H9 (cell line): ENCODE measurements around the gene ARMH3. TPM values are rescaled to one million over a fixed set of nuclear protein-coding genes. Genes with fewer than 3 reads are reported as not detected.

ENCODE experiments used
- DNase-seq: peaks from one replicate; pipeline ENCODE4 v3.0.0-alpha.2; 2017
- H2AFZ ChIP-seq: one replicate; pipeline ENCODE4 v1.6.1; 2013; ENCODE audit warnings: mild to moderate bottlenecking, low read length, control low read depth, moderate library complexity
- H2AK5ac ChIP-seq: 2 replicates; pipeline ENCODE4 v1.6.1; 2013; ENCODE audit warnings: low read length, control low read depth, mixed read lengths; ENCODE audit not compliant: insufficient read length
- H2BK120ac ChIP-seq: one replicate; pipeline ENCODE4 v1.6.1; 2013; ENCODE audit warnings: low read depth, mild to moderate bottlenecking, low read length, control low read depth, inconsistent platforms; ENCODE audit not compliant: poor library complexity, severe bottlenecking
- H2BK12ac ChIP-seq: 2 replicates; pipeline ENCODE4 v1.6.1; 2013; ENCODE audit warnings: low read length, control low read depth, mixed read lengths, low read depth; ENCODE audit not compliant: insufficient read length
- H2BK15ac ChIP-seq: 2 replicates; pipeline ENCODE4 v1.6.1; 2013; ENCODE audit warnings: low read depth, low read length, control low read depth
- H2BK20ac ChIP-seq: one replicate; pipeline ENCODE4 v1.6.1; 2013; ENCODE audit warnings: low read depth, mild to moderate bottlenecking, low read length, control low read depth, inconsistent platforms; ENCODE audit not compliant: poor library complexity, severe bottlenecking
- H2BK5ac ChIP-seq: 2 replicates; pipeline ENCODE4 v1.6.1; 2013; ENCODE audit warnings: low read length, control low read depth, mixed read lengths; ENCODE audit not compliant: insufficient read length
- H3K14ac ChIP-seq: 2 replicates; pipeline ENCODE4 v1.6.1; 2013; ENCODE audit warnings: low read length, control low read depth; ENCODE audit not compliant: insufficient read depth
- H3K18ac ChIP-seq: 2 replicates; pipeline ENCODE4 v1.6.1; 2013; ENCODE audit warnings: low read depth, mild to moderate bottlenecking, mixed read lengths, low read length, control low read depth; ENCODE audit not compliant: insufficient read length
- H3K23ac ChIP-seq: 2 replicates; pipeline ENCODE4 v1.6.1; 2013; ENCODE audit warnings: low read length, control low read depth, mixed read lengths, low read depth; ENCODE audit not compliant: insufficient read length
- H3K23me2 ChIP-seq: 2 replicates; pipeline ENCODE4 v1.6.1; 2013; ENCODE audit warnings: low read depth, mild to moderate bottlenecking, mixed read lengths, low read length, control low read depth; ENCODE audit not compliant: insufficient read length, poor library complexity, severe bottlenecking
- H3K27ac ChIP-seq: 2 replicates; pipeline ENCODE4 v1.5.1; 2013; ENCODE audit warnings: low read length, control low read depth, mixed read lengths, low read depth; ENCODE audit not compliant: insufficient read length
- H3K27me3 ChIP-seq: 2 replicates; pipeline ENCODE4 v1.6.1; 2013; ENCODE audit warnings: low read length, control low read depth, inconsistent platforms; ENCODE audit not compliant: insufficient read depth
- H3K4ac ChIP-seq: 2 replicates; pipeline ENCODE4 v1.6.1; 2013; ENCODE audit warnings: low read depth, mild to moderate bottlenecking, control low read depth, inconsistent platforms, low read length, moderate library complexity
- H3K4me1 ChIP-seq: 2 replicates; pipeline ENCODE4 v1.6.1; 2013; ENCODE audit warnings: low read length, control low read depth, inconsistent platforms; ENCODE audit not compliant: insufficient read depth
- H3K4me2 ChIP-seq: 2 replicates; pipeline ENCODE4 v1.6.1; 2013; ENCODE audit warnings: low read length, control low read depth, mixed read lengths; ENCODE audit not compliant: insufficient read length, insufficient read depth
- H3K56ac ChIP-seq: 2 replicates; pipeline ENCODE4 v1.6.1; 2013; ENCODE audit warnings: low read depth, mild to moderate bottlenecking, mixed read lengths, low read length, control low read depth; ENCODE audit not compliant: insufficient read length
- H3K79me1 ChIP-seq: 2 replicates; pipeline ENCODE4 v1.6.1; 2013; ENCODE audit warnings: low read depth, mild to moderate bottlenecking, moderate library complexity, low read length, control low read depth, inconsistent platforms; ENCODE audit not compliant: insufficient read depth, poor library complexity, severe bottlenecking
- H3K79me2 ChIP-seq: 2 replicates; pipeline ENCODE4 v1.6.1; 2013; ENCODE audit warnings: low read length, control low read depth, inconsistent platforms; ENCODE audit not compliant: insufficient read depth
- H3K9ac ChIP-seq: 2 replicates; pipeline ENCODE4 v1.6.1; 2013; ENCODE audit warnings: low read length, control low read depth, mixed read lengths; ENCODE audit not compliant: insufficient read length; ENCODE audit errors: extremely low read depth
- H3K9me3 ChIP-seq: one replicate; pipeline ENCODE4 v1.6.1; 2013; ENCODE audit warnings: low read depth, low read length, inconsistent platforms; ENCODE audit not compliant: control insufficient read depth
- H3T11ph ChIP-seq: one replicate; pipeline ENCODE4 v1.6.1; 2013; ENCODE audit warnings: mild to moderate bottlenecking, low read length, control low read depth, inconsistent platforms
- H4K20me1 ChIP-seq: one replicate; pipeline ENCODE4 v1.6.1; 2013; ENCODE audit not compliant: control insufficient read depth, insufficient read length, insufficient read depth
- H4K5ac ChIP-seq: 2 replicates; pipeline ENCODE4 v1.6.1; 2013; ENCODE audit warnings: low read depth, mild to moderate bottlenecking, mixed read lengths, low read length, control low read depth; ENCODE audit not compliant: insufficient read length
- H4K8ac ChIP-seq: replicated peaks from 2 replicates; pipeline ENCODE4 v1.6.1; 2013; ENCODE audit warnings: low read length, control low read depth, mixed read lengths, low read depth; ENCODE audit not compliant: insufficient read length
- H4K91ac ChIP-seq: 2 replicates; pipeline ENCODE4 v1.6.1; 2013; ENCODE audit warnings: low read depth, mild to moderate bottlenecking, moderate library complexity, mixed read lengths, low read length, control low read depth; ENCODE audit not compliant: insufficient read length
- H3K27ac Mint-ChIP-seq, 3 experiments: 2 replicates in 2 of 3; 3 replicates in 1 of 3; pipeline ENCODE4 v1.8.0; 2020 to 2021; ENCODE audit warnings: mixed read lengths in 3 of 3, mild to moderate bottlenecking in 1 of 3, moderate library complexity in 1 of 3
- H3K27me3 Mint-ChIP-seq: 2 replicates; pipeline ENCODE4 v1.8.0; 2021; ENCODE audit warnings: low read depth, mild to moderate bottlenecking, moderate library complexity, mixed read lengths
- H3K36me3 Mint-ChIP-seq, 3 experiments: 2 replicates in 2 of 3; 3 replicates in 1 of 3; pipeline ENCODE4 v1.8.0; 2020 to 2021; ENCODE audit warnings: low read depth in 3 of 3, mixed read lengths in 3 of 3; ENCODE audit not compliant: insufficient read depth in 1 of 3
- H3K4me1 Mint-ChIP-seq, 2 experiments: 2 replicates each; pipeline ENCODE4 v1.8.0; 2020; ENCODE audit warnings: mixed read lengths in 2 of 2
- H3K4me3 Mint-ChIP-seq, 2 experiments: 2 replicates in 1 of 2; 3 replicates in 1 of 2; pipeline ENCODE4 v1.8.0; 2020 to 2021; ENCODE audit warnings: mild to moderate bottlenecking in 2 of 2, mixed read lengths in 2 of 2, moderate library complexity in 1 of 2
- H3K9me3 Mint-ChIP-seq, 2 experiments: 2 replicates in 1 of 2; 3 replicates in 1 of 2; pipeline ENCODE4 v1.8.0; 2020; ENCODE audit warnings: mild to moderate bottlenecking in 2 of 2, mixed read lengths in 2 of 2, moderate library complexity in 1 of 2
- WGBS: extraction: QIAGEN DNeasy Blood & Tissue Kit; methylation state at CpG from one replicate; pipeline ENCODE4 v1.1.7; 2013; ENCODE audit warnings: missing lambda C conversion rate, low lambda C conversion rate, mixed read lengths; ENCODE audit not compliant: insufficient read length; ENCODE audit errors: extremely low coverage; 5-methylcytosine and 5-hydroxymethylcytosine counted together
- total RNA-seq: library from RNA; stranded (reverse); gene quantifications from 2 replicates; pipeline ENCODE4 v1.2.1, GENCODE V29; 2021
- TF ChIP-seq, protein P1 (sequence below): fragments of 200-600 bp; sonication (generic); conservative IDR thresholded peaks from 3 replicates; pipeline ENCODE4 v1.8.0; 2021; ENCODE audit warnings: antibody characterized with exemption, mild to moderate bottlenecking

ARMH3 gene
- total RNA-seq, 1 experiment from 2014 or later: 20.4 TPM

- H2AK5ac ChIP-seq: no peak overlapping the region
- H3K27ac ChIP-seq: no peak overlapping the region
- no peak overlapping the region for H2AFZ ChIP-seq
- no peaks in the 10 kb centered on the region for H3K79me1 ChIP-seq
- no peak overlapping the region for H2BK15ac ChIP-seq
- Mint-ChIP-seq H3K27me3 (no peaks in the 10 kb centered on the region), H3K4me1 (no peaks in the 10 kb centered on the region), H3K36me3 (peaks cover 8 to 36% (median 23%) of the 10 kb centered on the region in 3 experiments; a peak in 5 of 7 replicates), H3K4me3 (no peak overlapping the region), H3K9me3 (no peaks in the 10 kb centered on the region), H3K27ac (peak overlapping the region in 1 of 3 experiments; percentile 42; a peak in 2 of 7 replicates)
- no peak overlapping the region for H3K23ac ChIP-seq
- H3K27me3 ChIP-seq: no peaks in the 10 kb centered on the region
- no peak overlapping the region for H2BK12ac ChIP-seq
- H3K4me1 ChIP-seq: no peaks in the 10 kb centered on the region
- no peak overlapping the region for H3K4me2 ChIP-seq
- H3K23me2 ChIP-seq: no peaks in the 10 kb centered on the region
- H3T11ph ChIP-seq: no peak overlapping the region
- H3K14ac ChIP-seq: no peak overlapping the region
- H4K8ac ChIP-seq: no peak overlapping the region
- no peak overlapping the region for H4K91ac ChIP-seq
- TF ChIP-seq, protein P1, sequence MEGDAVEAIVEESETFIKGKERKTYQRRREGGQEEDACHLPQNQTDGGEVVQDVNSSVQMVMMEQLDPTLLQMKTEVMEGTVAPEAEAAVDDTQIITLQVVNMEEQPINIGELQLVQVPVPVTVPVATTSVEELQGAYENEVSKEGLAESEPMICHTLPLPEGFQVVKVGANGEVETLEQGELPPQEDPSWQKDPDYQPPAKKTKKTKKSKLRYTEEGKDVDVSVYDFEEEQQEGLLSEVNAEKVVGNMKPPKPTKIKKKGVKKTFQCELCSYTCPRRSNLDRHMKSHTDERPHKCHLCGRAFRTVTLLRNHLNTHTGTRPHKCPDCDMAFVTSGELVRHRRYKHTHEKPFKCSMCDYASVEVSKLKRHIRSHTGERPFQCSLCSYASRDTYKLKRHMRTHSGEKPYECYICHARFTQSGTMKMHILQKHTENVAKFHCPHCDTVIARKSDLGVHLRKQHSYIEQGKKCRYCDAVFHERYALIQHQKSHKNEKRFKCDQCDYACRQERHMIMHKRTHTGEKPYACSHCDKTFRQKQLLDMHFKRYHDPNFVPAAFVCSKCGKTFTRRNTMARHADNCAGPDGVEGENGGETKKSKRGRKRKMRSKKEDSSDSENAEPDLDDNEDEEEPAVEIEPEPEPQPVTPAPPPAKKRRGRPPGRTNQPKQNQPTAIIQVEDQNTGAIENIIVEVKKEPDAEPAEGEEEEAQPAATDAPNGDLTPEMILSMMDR: no peak
- no peak for DNase-seq
- no peaks in the 10 kb centered on the region for H4K20me1 ChIP-seq
- no peak overlapping the region for H3K4ac ChIP-seq
- H4K5ac ChIP-seq: no peak overlapping the region
- no peak overlapping the region for H2BK20ac ChIP-seq
- no peaks in the 10 kb centered on the region for H3K9me3 ChIP-seq
- H3K79me2 ChIP-seq: no peaks in the 10 kb centered on the region
- H3K56ac ChIP-seq: no peak overlapping the region
- H2BK120ac ChIP-seq: no peak overlapping the region
- H2BK5ac ChIP-seq: no peak overlapping the region
- H3K9ac ChIP-seq: no peak overlapping the region
- no peak overlapping the region for H3K18ac ChIP-seq
- no CpG with 5 or more reads among the region's 1 CpG for WGBS
Observed at GRCh38 chr10:101995451-101996063, 60.4 kb downstream of the ARMH3 start.
